IMR-90 (cell line): ENCODE results near the gene IGSF8. TPM values are rescaled to one million over a fixed set of nuclear protein-coding genes. Genes with fewer than 3 reads are reported as not detected.

Experiments used
- ATAC-seq: fragments of 200-7000 bp; cut with Tn5 transposase; 2 replicates; pipeline ENCODE4 v1.9.1; 2020; ENCODE audit warnings: low read depth, mild to moderate bottlenecking, moderate library complexity
- BruUV-seq: library from RNA; stranded (reverse); fragments of 400-500 nt; replicated peaks from 2 replicates; lab custom pipeline; 2021; lab: Mats Ljungman, UMichigan
- CTCF ChIA-PET: fragments of 300-600 bp; formaldehyde crosslinking; extraction: SDS; loops from one replicate; lab custom pipeline; 2021; ENCODE audit warnings: antibody characterized with exemption; lab: Yijun Ruan, JAX
- POLR2A ChIA-PET: fragments of 300-600 bp; sonication (Branson Sonifier 250); formaldehyde crosslinking; loops from one replicate; lab custom pipeline; 2022; ENCODE audit warnings: antibody characterized with exemption; ENCODE audit not compliant: unreplicated experiment; lab: Charles Lee
- DNase-seq: peaks from one replicate; pipeline ENCODE4 v3.0.0; 2013
- H2AFZ ChIP-seq: replicated peaks from 2 replicates; pipeline ENCODE3; 2013; ENCODE audit warnings: low read length, mild to moderate bottlenecking; ENCODE audit not compliant: poor library complexity
- H2AK5ac ChIP-seq: 2 replicates; pipeline ENCODE4 v1.6.1; 2013; ENCODE audit warnings: low read depth, low read length, inconsistent platforms
- H2AK9ac ChIP-seq: replicated peaks from 2 replicates; pipeline ENCODE3; 2013; ENCODE audit warnings: mild to moderate bottlenecking, low read depth, low read length, moderate library complexity; ENCODE audit not compliant: poor library complexity
- H2BK120ac ChIP-seq: 2 replicates; pipeline ENCODE4 v1.6.1; 2013; ENCODE audit warnings: low read depth, low read length, inconsistent platforms
- H2BK15ac ChIP-seq: 3 replicates; pipeline ENCODE4 v1.6.1; 2013; ENCODE audit warnings: low read depth, low read length, inconsistent platforms
- H2BK20ac ChIP-seq: 2 replicates; pipeline ENCODE4 v1.6.1; 2013; ENCODE audit warnings: low read depth, mild to moderate bottlenecking, inconsistent platforms, low read length, moderate library complexity
- H2BK5ac ChIP-seq: 2 replicates; pipeline ENCODE4 v1.6.1; 2013; ENCODE audit warnings: mild to moderate bottlenecking, low read depth, low read length, inconsistent platforms; ENCODE audit not compliant: poor library complexity, severe bottlenecking
- H3K14ac ChIP-seq: replicated peaks from 2 replicates; pipeline ENCODE4 v1.6.1; 2013; ENCODE audit warnings: low read depth, low read length, inconsistent platforms
- H3K18ac ChIP-seq: 2 replicates; pipeline ENCODE4 v1.6.1; 2013; ENCODE audit warnings: low read depth, low read length, control low read depth
- H3K23ac ChIP-seq: 2 replicates; pipeline ENCODE4 v1.6.1; 2013; ENCODE audit warnings: low read depth, low read length, inconsistent platforms
- H3K27ac ChIP-seq: 2 replicates; pipeline ENCODE4 v1.5.1; 2013; ENCODE audit warnings: mild to moderate bottlenecking, control low read depth, low read length; ENCODE audit not compliant: insufficient read depth
- H3K27me3 ChIP-seq: 2 replicates; pipeline ENCODE4 v1.6.1; 2013; ENCODE audit warnings: low read length; ENCODE audit not compliant: control insufficient read depth, insufficient read depth
- H3K36me3 ChIP-seq: 2 replicates; pipeline ENCODE4 v1.6.1; 2013; ENCODE audit warnings: low read length, mixed read lengths; ENCODE audit not compliant: control insufficient read depth, insufficient read depth
- H3K4ac ChIP-seq: 2 replicates; pipeline ENCODE4 v1.6.1; 2013; ENCODE audit warnings: low read depth, low read length, inconsistent platforms
- H3K4me1 ChIP-seq: 2 replicates; pipeline ENCODE4 v1.6.1; 2013; ENCODE audit warnings: low read length, mixed read lengths; ENCODE audit not compliant: control insufficient read depth, insufficient read depth
- H3K4me2 ChIP-seq: 2 replicates; pipeline ENCODE4 v1.6.1; 2013; ENCODE audit warnings: low read depth, mild to moderate bottlenecking, control low read depth, low read length, moderate library complexity
- H3K4me3 ChIP-seq: 2 replicates; pipeline ENCODE4 v1.5.1; 2013; ENCODE audit warnings: low read depth, mild to moderate bottlenecking, control low read depth, low read length, moderate library complexity; ENCODE audit not compliant: insufficient read depth
- H3K56ac ChIP-seq: 2 replicates; pipeline ENCODE4 v1.6.1; 2013; ENCODE audit warnings: low read length, inconsistent platforms; ENCODE audit not compliant: insufficient read depth; ENCODE audit errors: extremely low read depth
- H3K79me1 ChIP-seq, 2 experiments: 2 replicates each; pipeline ENCODE4 v1.6.1; 2013; ENCODE audit warnings: low read length in 2 of 2, inconsistent platforms in 1 of 2, low read depth in 1 of 2
- H3K9ac ChIP-seq: 2 replicates; pipeline ENCODE4 v1.6.1; 2013; ENCODE audit warnings: low read depth, low read length, control low read depth
- H3K9me1 ChIP-seq: 2 replicates; pipeline ENCODE4 v1.6.1; 2013; ENCODE audit warnings: low read length, inconsistent platforms; ENCODE audit not compliant: insufficient read depth
- H3K9me3 ChIP-seq: 2 replicates; pipeline ENCODE4 v1.6.1; 2013; ENCODE audit warnings: low read length; ENCODE audit not compliant: control insufficient read depth, insufficient read depth
- H4K20me1 ChIP-seq: 2 replicates; pipeline ENCODE4 v1.6.1; 2013; ENCODE audit warnings: low read length, inconsistent platforms; ENCODE audit not compliant: insufficient read depth
- H4K5ac ChIP-seq: 2 replicates; pipeline ENCODE4 v1.6.1; 2013; ENCODE audit warnings: mild to moderate bottlenecking, low read depth, low read length, control low read depth
- H4K8ac ChIP-seq, 2 experiments: 2 replicates each; pipeline ENCODE4 v1.6.1; 2013; ENCODE audit warnings: low read depth in 2 of 2, low read length in 2 of 2, control low read depth in 1 of 2, inconsistent platforms in 1 of 2
- H4K91ac ChIP-seq: 2 replicates; pipeline ENCODE4 v1.6.1; 2013; ENCODE audit warnings: low read depth, low read length, inconsistent platforms; ENCODE audit not compliant: insufficient read depth
- BHLHE40 ChIP-seq: fragments of 150-350 bp; IDR thresholded peaks from 2 replicates; pipeline ENCODE4 v1.6.1; 2016; ENCODE audit warnings: mild to moderate bottlenecking, low read depth, low read length
- CEBPB ChIP-seq: IDR thresholded peaks from 2 replicates; pipeline ENCODE4 v1.6.1; 2012; ENCODE audit warnings: low read depth, low read length, improper control_type of control experiment
- CHD1 ChIP-seq: IDR thresholded peaks from 2 replicates; pipeline ENCODE4 v1.6.1; 2012; ENCODE audit warnings: low read depth, low read length, improper control_type of control experiment
- FOS ChIP-seq: fragments of 150-350 bp; IDR thresholded peaks from 2 replicates; pipeline ENCODE4 v1.6.1; 2016; ENCODE audit warnings: low read depth, low read length
- MAFK ChIP-seq: IDR thresholded peaks from 2 replicates; pipeline ENCODE4 v1.6.1; 2012; ENCODE audit warnings: low read depth, low read length, improper control_type of control experiment
- MAZ ChIP-seq: IDR thresholded peaks from 2 replicates; pipeline ENCODE4 v1.6.1; 2012; ENCODE audit warnings: low read depth, mild to moderate bottlenecking, low read length, improper control_type of control experiment, moderate library complexity, borderline replicate concordance
- MXI1 ChIP-seq: IDR thresholded peaks from 2 replicates; pipeline ENCODE4 v1.6.1; 2012; ENCODE audit warnings: low read depth, mild to moderate bottlenecking, low read length, moderate library complexity, borderline replicate concordance
- NFE2L2 ChIP-seq: fragments of 150-350 bp; IDR thresholded peaks from 2 replicates; pipeline ENCODE4 v1.6.1; 2016; ENCODE audit warnings: low read depth, mild to moderate bottlenecking, low read length
- POLR2A ChIP-seq: IDR thresholded peaks from 2 replicates; pipeline ENCODE4 v1.6.1; 2012; ENCODE audit warnings: mild to moderate bottlenecking, low read depth, low read length
- RAD21 ChIP-seq: IDR thresholded peaks from 2 replicates; pipeline ENCODE4 v1.6.1; 2012; ENCODE audit warnings: low read length, improper control_type of control experiment
- RCOR1 ChIP-seq: IDR thresholded peaks from 2 replicates; pipeline ENCODE4 v1.6.1; 2012; ENCODE audit warnings: mild to moderate bottlenecking, low read length, improper control_type of control experiment; ENCODE audit not compliant: insufficient replicate concordance
- RFX5 ChIP-seq: IDR thresholded peaks from 2 replicates; pipeline ENCODE4 v1.8.0; 2012; ENCODE audit warnings: low read depth, mild to moderate bottlenecking, low read length, moderate library complexity
- SMC3 ChIP-seq: fragments of 150-350 bp; IDR thresholded peaks from 2 replicates; pipeline ENCODE4 v1.6.1; 2016; ENCODE audit warnings: low read depth, mild to moderate bottlenecking, antibody characterized with exemption, low read length, moderate library complexity
- WGBS, 2 experiments: methylation state at CpG; one replicate each; pipeline versions ENCODE4 v1.1.5 to v1.1.7; 2013; ENCODE audit warnings: missing lambda C conversion rate in 2 of 2; ENCODE audit not compliant: insufficient read length in 1 of 2; ENCODE audit errors: extremely low coverage in 2 of 2; 5-methylcytosine and 5-hydroxymethylcytosine counted together
- dilution Hi-C: fragments of 300-500 bp; cut with HindIII; formaldehyde crosslinking; loops from one replicate; pipeline ENCODE4 v1.14.3; 2018; ENCODE audit warnings: low sequenced_read_pairs; ENCODE audit not compliant: unreplicated experiment
- in situ Hi-C: fragments of 300-500 bp; cut with MboI; formaldehyde crosslinking; loops from 3 replicates; pipeline ENCODE4 v1.14.3; 2019; ENCODE audit warnings: low sequenced_read_pairs, inconsistent platforms, mixed read lengths
- intact Hi-C: fragments of 100-400 bp; cut with micrococcal nuclease; formaldehyde crosslinking; loops from 2 replicates; pipeline ENCODE4 v1.10.0; 2022
- polyA plus RNA-seq, 3 experiments: library from polyadenylated mRNA; depleted of rRNA; stranded (reverse); fragments of >200 nt; gene quantifications; 2 replicates each; pipeline ENCODE4 v1.2.3, GENCODE V29; 2012; ENCODE audit warnings: low replicate concordance in 1 of 3
- total RNA-seq: library from RNA; depleted of rRNA; stranded (reverse); fragments of >200 nt; gene quantifications from 2 replicates; pipeline ENCODE4 v1.2.3, GENCODE V29; 2012
- TF ChIP-seq, protein P1 (sequence below): fragments of 150-350 bp; IDR thresholded peaks from 2 replicates; pipeline ENCODE4 v1.6.1; 2017; ENCODE audit warnings: mild to moderate bottlenecking, antibody characterized with exemption, low read length, low read depth
- TF ChIP-seq, protein P2 (sequence below): conservative IDR thresholded peaks from 2 replicates; pipeline ENCODE4 v1.5.1; 2012; ENCODE audit warnings: mild to moderate bottlenecking, low read depth, low read length, improper control_type of control experiment
- TF ChIP-seq, protein P3 (sequence below): fragments of 150-350 bp; IDR thresholded peaks from 2 replicates; pipeline ENCODE4 v1.6.1; 2016; ENCODE audit warnings: low read depth, mild to moderate bottlenecking, low read length, moderate library complexity, borderline replicate concordance

The IGSF8 gene
- total and polyA plus RNA-seq, 2 of the 4 experiments (the other 2 are of a cell fraction), result 8.8 to 25.2 TPM

DNA sequence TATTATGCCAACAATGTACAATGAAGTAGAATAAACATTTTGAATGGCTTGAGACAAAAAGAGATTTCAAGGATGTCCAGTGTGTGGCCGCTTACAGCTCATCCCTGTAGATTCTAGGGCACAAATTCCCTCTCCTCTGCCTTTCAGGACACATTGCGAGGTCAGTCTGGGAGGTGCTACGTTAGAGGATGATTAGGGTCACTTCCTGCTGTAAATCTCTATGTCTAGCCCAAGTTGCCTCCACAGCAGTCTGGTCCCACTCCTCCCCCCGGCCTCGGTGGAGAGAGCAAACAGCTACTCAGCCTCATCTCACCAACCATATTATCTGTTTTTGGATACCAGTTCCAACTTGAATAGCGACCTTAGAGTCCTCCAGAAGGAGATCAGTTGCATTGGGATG lies 45.5 kb downstream of the IGSF8 start:
- no peaks in the 10 kb centered on the region for H3K79me1 ChIP-seq
- H2BK5ac ChIP-seq, result no peak overlapping the region
- no peak overlapping the region for H3K27ac ChIP-seq
- dilution Hi-C loops, result no loop called here
- no peak overlapping the region for H3K9ac ChIP-seq
- no peak overlapping the region for H3K18ac ChIP-seq
- no peaks in the 10 kb centered on the region for H3K4me1 ChIP-seq
- H3K4me2 ChIP-seq, result no peak overlapping the region
- intact Hi-C loops, result no loop called here
- WGBS, 2 experiments, result no CpG with 5 or more reads among the region's 6 CpGs
- no peak overlapping the region for H3K23ac ChIP-seq
- H3K4ac ChIP-seq, result no peak overlapping the region
- TF ChIP-seq MXI1 (no peak), CHD1 (no peak), POLR2A (no peak), SMC3 (no peak), RCOR1 (no peak), MAFK (no peak), FOS (no peak), BHLHE40 (no peak), RFX5 (no peak), CEBPB (no peak), RAD21 (no peak), NFE2L2 (no peak), MAZ (no peak)
- TF ChIP-seq, protein P1, sequence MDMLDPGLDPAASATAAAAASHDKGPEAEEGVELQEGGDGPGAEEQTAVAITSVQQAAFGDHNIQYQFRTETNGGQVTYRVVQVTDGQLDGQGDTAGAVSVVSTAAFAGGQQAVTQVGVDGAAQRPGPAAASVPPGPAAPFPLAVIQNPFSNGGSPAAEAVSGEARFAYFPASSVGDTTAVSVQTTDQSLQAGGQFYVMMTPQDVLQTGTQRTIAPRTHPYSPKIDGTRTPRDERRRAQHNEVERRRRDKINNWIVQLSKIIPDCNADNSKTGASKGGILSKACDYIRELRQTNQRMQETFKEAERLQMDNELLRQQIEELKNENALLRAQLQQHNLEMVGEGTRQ, result no peak
- TF ChIP-seq, protein P2, sequence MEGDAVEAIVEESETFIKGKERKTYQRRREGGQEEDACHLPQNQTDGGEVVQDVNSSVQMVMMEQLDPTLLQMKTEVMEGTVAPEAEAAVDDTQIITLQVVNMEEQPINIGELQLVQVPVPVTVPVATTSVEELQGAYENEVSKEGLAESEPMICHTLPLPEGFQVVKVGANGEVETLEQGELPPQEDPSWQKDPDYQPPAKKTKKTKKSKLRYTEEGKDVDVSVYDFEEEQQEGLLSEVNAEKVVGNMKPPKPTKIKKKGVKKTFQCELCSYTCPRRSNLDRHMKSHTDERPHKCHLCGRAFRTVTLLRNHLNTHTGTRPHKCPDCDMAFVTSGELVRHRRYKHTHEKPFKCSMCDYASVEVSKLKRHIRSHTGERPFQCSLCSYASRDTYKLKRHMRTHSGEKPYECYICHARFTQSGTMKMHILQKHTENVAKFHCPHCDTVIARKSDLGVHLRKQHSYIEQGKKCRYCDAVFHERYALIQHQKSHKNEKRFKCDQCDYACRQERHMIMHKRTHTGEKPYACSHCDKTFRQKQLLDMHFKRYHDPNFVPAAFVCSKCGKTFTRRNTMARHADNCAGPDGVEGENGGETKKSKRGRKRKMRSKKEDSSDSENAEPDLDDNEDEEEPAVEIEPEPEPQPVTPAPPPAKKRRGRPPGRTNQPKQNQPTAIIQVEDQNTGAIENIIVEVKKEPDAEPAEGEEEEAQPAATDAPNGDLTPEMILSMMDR, result no peak
- TF ChIP-seq, protein P3, sequence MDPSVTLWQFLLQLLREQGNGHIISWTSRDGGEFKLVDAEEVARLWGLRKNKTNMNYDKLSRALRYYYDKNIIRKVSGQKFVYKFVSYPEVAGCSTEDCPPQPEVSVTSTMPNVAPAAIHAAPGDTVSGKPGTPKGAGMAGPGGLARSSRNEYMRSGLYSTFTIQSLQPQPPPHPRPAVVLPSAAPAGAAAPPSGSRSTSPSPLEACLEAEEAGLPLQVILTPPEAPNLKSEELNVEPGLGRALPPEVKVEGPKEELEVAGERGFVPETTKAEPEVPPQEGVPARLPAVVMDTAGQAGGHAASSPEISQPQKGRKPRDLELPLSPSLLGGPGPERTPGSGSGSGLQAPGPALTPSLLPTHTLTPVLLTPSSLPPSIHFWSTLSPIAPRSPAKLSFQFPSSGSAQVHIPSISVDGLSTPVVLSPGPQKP, result no peak
- H3K56ac ChIP-seq, result no peak overlapping the region
- no TSS peak for BruUV-seq
- H4K20me1 ChIP-seq, result no peaks in the 10 kb centered on the region
- H3K36me3 ChIP-seq, result no peaks in the 10 kb centered on the region
- no peak overlapping the region for H2AK9ac ChIP-seq
- no peak overlapping the region for H3K14ac ChIP-seq
- no peak overlapping the region for H2BK20ac ChIP-seq
- ATAC-seq (no peak), DNase-seq (no peak)
- no peak overlapping the region for H4K5ac ChIP-seq
- H2BK120ac ChIP-seq, result no peak overlapping the region
- H2AK5ac ChIP-seq, result no peak overlapping the region
- H3K4me3 ChIP-seq, result no peak overlapping the region
- H3K27me3 ChIP-seq, result peaks cover 61% of the 10 kb centered on the region
- ChIA-PET CTCF (no interaction called here), POLR2A (no interaction called here)
- H2AFZ ChIP-seq, result no peak overlapping the region
- no peak overlapping the region for H4K8ac ChIP-seq
- no peaks in the 10 kb centered on the region for H3K9me1 ChIP-seq
- in situ Hi-C loops, result no loop called here
- no peaks in the 10 kb centered on the region for H3K9me3 ChIP-seq
- H4K91ac ChIP-seq, result no peak overlapping the region
- H2BK15ac ChIP-seq, result no peak overlapping the region
